ENCODE measurements around the gene SH2B3. TPM values are rescaled to one million over a fixed set of nuclear protein-coding genes. Genes with fewer than 3 reads are reported as not detected.
A peak's percentile ranks its signal among the peaks of the same experiment; 100 is the strongest.

Gene SH2B3
- total RNA-seq (2021) (4.8 and 6.5 TPM in 2 replicates), Bru-seq, nascent RNA (percentile 54 among the genes with signal in this experiment), BruChase-seq, experiment 1, labeled RNA remaining after a 2-hour chase (percentile 47 among the genes with signal in this experiment), BruChase-seq, experiment 2, labeled RNA remaining after a 6-hour chase (percentile 59 among the genes with signal in this experiment)
- long read RNA-seq, full-length matches to known transcripts, result 1 of 4 reads
- long read RNA-seq, partial matches to known transcripts, result 0 of 4 reads
- long read RNA-seq, other reads (novel, unspliced or antisense), result 3 of 4 reads

- no peak for DNase-seq
- Histone ChIP-seq H2AFZ (peak within 1 kb of the TSS; percentile 81), H3K4me1 (replicated peaks; ENCODE audit: insufficient read depth) (peaks cover 55% of the 10 kb centered on the region), H3K36me3 (ENCODE audit: low read depth) (no peaks in the 10 kb centered on the region), H3F3A (ENCODE audit: insufficient read depth, low read depth) (peaks cover 43% of the 10 kb centered on the region), H3K27ac (0 out of 2 replicates have a peak within 1 kb of the TSS, but pooled peaks have one; percentile 30), H3K9me3 (ENCODE audit: insufficient read depth, low read depth) (no peaks in the 10 kb centered on the region), H3K4me3 (peak within 1 kb of the TSS; percentile 97), H3K27me3 (ENCODE audit: insufficient read depth, low read depth) (no peaks in the 10 kb centered on the region), H3K4me2 (peak within 1 kb of the TSS; percentile 97), H4K20me1 (ENCODE audit: insufficient read depth) (no peaks in the 10 kb centered on the region), H3K79me2 (ENCODE audit: low read depth) (peaks cover 38% of the 10 kb centered on the region), H3K9me2 (ENCODE audit: insufficient read depth) (no peaks in the 10 kb centered on the region)
- TF ChIP-seq EZH2 (IDR thresholded peaks at IDR 0.05; ENCODE audit: low read depth) (no peak), CTCF (conservative IDR thresholded peaks at IDR 0.05) (no peak)
- intact Hi-C loops (cut with micrococcal nuclease; ENCODE audit: unreplicated experiment), result no loop called here
- BruUV-seq (replicated peaks), result no TSS peak
- POLR2A ChIA-PET (ENCODE audit: unreplicated experiment), result no interaction called here
- CTCF ChIA-PET, result interaction anchor here (0.7 kb wide), 1 partner anchor 981 kb away, joined by 5 read pairs; no protein-coding TSS in a partner anchor
These were observed at the start of gene SH2B3 for GRCh38 chr12:111405859-111406473. Gene SH2B3 (plus strand): TSS chr12:111405923. CDS start chr12:111418146, 12,223 bp downstream.

- Histone ChIP-seq H4K20me1 (ENCODE audit: insufficient read depth) (no peaks in the 10 kb centered on the region), H2AFZ (no peak overlapping the region), H3K9me2 (ENCODE audit: insufficient read depth) (no peaks in the 10 kb centered on the region), H3K4me2 (no peak overlapping the region), H3K27ac (no peak overlapping the region), H3K27me3 (ENCODE audit: insufficient read depth, low read depth) (no peaks in the 10 kb centered on the region), H3F3A (ENCODE audit: insufficient read depth, low read depth) (peaks cover 32% of the 10 kb centered on the region), H3K79me2 (ENCODE audit: low read depth) (0 out of 2 replicates have a peak, but pooled peaks cover 2% of the 10 kb centered on the region), H3K36me3 (ENCODE audit: low read depth) (no peaks in the 10 kb centered on the region), H3K4me3 (no peak overlapping the region), H3K9me3 (ENCODE audit: insufficient read depth, low read depth) (no peaks in the 10 kb centered on the region), H3K4me1 (replicated peaks; ENCODE audit: insufficient read depth) (peaks cover 37% of the 10 kb centered on the region)
- intact Hi-C loops (cut with micrococcal nuclease; ENCODE audit: unreplicated experiment), result no loop called here
- POLR2A ChIA-PET (ENCODE audit: unreplicated experiment), result no interaction called here
- no TSS peak for BruUV-seq (replicated peaks)
- CTCF ChIA-PET, result no interaction called here
- no peak for TF ChIP-seq CTCF (conservative IDR thresholded peaks at IDR 0.05)
- TF ChIP-seq EZH2 (IDR thresholded peaks at IDR 0.05; ENCODE audit: low read depth), result no peak
- no peak for DNase-seq
These were observed 46.4 kb upstream of the SH2B3 start for GRCh38 chr12:111359231-111359913.

GRCh38 chr12:111359914-111360276, 45.8 kb upstream of the SH2B3 start:
- H3K9me3 ChIP-seq (ENCODE audit: insufficient read depth, low read depth), result no peaks in the 10 kb centered on the region
- CTCF ChIA-PET, result no interaction called here
- 0 out of 2 replicates have a peak, but pooled peaks cover 2% of the 10 kb centered on the region for H3K79me2 ChIP-seq (ENCODE audit: low read depth)
- POLR2A ChIA-PET (ENCODE audit: unreplicated experiment), result no interaction called here
- H3F3A ChIP-seq (ENCODE audit: insufficient read depth, low read depth), result peaks cover 35% of the 10 kb centered on the region
- no peak for TF ChIP-seq CTCF (conservative IDR thresholded peaks at IDR 0.05)
- TF ChIP-seq EZH2 (IDR thresholded peaks at IDR 0.05; ENCODE audit: low read depth), result no peak
- H3K4me3 ChIP-seq, result no peak overlapping the region
- peaks cover 43% of the 10 kb centered on the region for H3K4me1 ChIP-seq (replicated peaks; ENCODE audit: insufficient read depth)
- H3K9me2 ChIP-seq (ENCODE audit: insufficient read depth), result no peaks in the 10 kb centered on the region
- H2AFZ ChIP-seq, result no peak overlapping the region
- H3K36me3 ChIP-seq (ENCODE audit: low read depth), result no peaks in the 10 kb centered on the region
- no peaks in the 10 kb centered on the region for H3K27me3 ChIP-seq (ENCODE audit: insufficient read depth, low read depth)
- no peaks in the 10 kb centered on the region for H4K20me1 ChIP-seq (ENCODE audit: insufficient read depth)
- no peak for DNase-seq
- intact Hi-C loops (cut with micrococcal nuclease; ENCODE audit: unreplicated experiment), result loop anchor here (5.0 kb wide), 1 partner anchor 37 kb away; no protein-coding TSS in a partner anchor
- H3K4me2 ChIP-seq, result no peak overlapping the region
- no TSS peak for BruUV-seq (replicated peaks)
- H3K27ac ChIP-seq, result no peak overlapping the region
